Mesothelial cell of epicardium (in vitro differentiated cells): ENCODE results near the gene TCF3. TPM values are rescaled to one million over a fixed set of nuclear protein-coding genes. Genes with fewer than 3 reads are reported as not detected.
"Not testable (repeated sequence)": the region's sequence is repeated elsewhere in the genome, so short reads cannot be mapped to it uniquely, and the experiment has no call there.

Experiments
- DNase-seq, 2 experiments: peaks; one replicate each; pipeline ENCODE4 v3.0.0; 2021; ENCODE audit warnings: low spot score in 2 of 2; ENCODE audit not compliant: unreplicated experiment in 2 of 2
- H3K27ac Mint-ChIP-seq: 2 replicates; pipeline ENCODE4 v1.8.0; 2021; ENCODE audit warnings: mixed read lengths
- H3K27me3 Mint-ChIP-seq: 2 replicates; pipeline ENCODE4 v1.8.0; 2021; ENCODE audit warnings: low read depth, mixed read lengths
- H3K36me3 Mint-ChIP-seq: 2 replicates; pipeline ENCODE4 v1.8.0; 2021; ENCODE audit warnings: mixed read lengths
- H3K4me1 Mint-ChIP-seq: 2 replicates; pipeline ENCODE4 v1.8.0; 2021; ENCODE audit warnings: mixed read lengths
- H3K4me3 Mint-ChIP-seq: 2 replicates; pipeline ENCODE4 v1.8.0; 2021; ENCODE audit warnings: mild to moderate bottlenecking, moderate library complexity, mixed read lengths
- H3K9me3 Mint-ChIP-seq: 2 replicates; pipeline ENCODE4 v1.8.0; 2021; ENCODE audit warnings: mixed read lengths
- CTCF ChIP-seq: fragments of 200-600 bp; sonication (generic); IDR thresholded peaks from one replicate; pipeline ENCODE4 v1.5.0; 2021; ENCODE audit warnings: antibody characterized with exemption; ENCODE audit not compliant: unreplicated experiment
- total RNA-seq: library from RNA; stranded (reverse); gene quantifications from 3 replicates; pipeline ENCODE4 v1.2.1, GENCODE V29; 2021

Gene TCF3
- total RNA-seq, 1 donor from 2014 or later = 227 TPM

DNA sequence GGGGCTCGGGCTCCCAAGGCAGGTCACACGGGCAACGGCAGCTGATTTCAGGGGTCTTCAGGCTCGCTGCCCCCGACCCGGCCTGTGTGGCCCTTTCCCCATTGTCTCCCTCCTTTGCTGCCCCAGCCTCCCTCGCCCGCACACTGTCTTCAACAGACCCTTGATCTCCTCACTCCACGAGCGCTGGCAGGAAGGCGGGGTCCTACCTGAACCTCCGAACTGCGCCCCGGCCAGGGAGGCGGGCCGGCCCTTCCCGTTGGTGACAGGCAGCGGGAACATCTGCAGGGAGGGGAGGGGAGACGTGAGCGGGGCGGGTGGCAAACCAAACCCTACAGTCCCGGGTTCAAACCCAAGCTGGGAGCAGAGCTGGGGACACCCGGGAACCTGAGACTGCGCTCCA lies 6.3 kb downstream of the TCF3 start:
- DNase-seq = no peak
- H3K27me3 Mint-ChIP-seq = no peaks in the 10 kb centered on the region
- no peak overlapping the region for H3K4me3 Mint-ChIP-seq
- H3K9me3 Mint-ChIP-seq = no peaks in the 10 kb centered on the region
- no peak for TF ChIP-seq CTCF
- peaks cover 10% of the 10 kb centered on the region for H3K4me1 Mint-ChIP-seq
- H3K27ac Mint-ChIP-seq = no peak overlapping the region
- H3K36me3 Mint-ChIP-seq = peaks cover 11% of the 10 kb centered on the region

- Mint-ChIP-seq H3K9me3 (no peaks in the 10 kb centered on the region), H3K4me3 (no peak overlapping the region), H3K27ac (no peak overlapping the region), H3K4me1 (peaks cover 3% of the 10 kb centered on the region), H3K27me3 (no peaks in the 10 kb centered on the region), H3K36me3 (peaks cover 12% of the 10 kb centered on the region)
- TF ChIP-seq CTCF = no peak
- DNase-seq = no peak
Observed at GRCh38 chr19:1645299-1645698, 7.1 kb downstream of the TCF3 start.

DNA sequence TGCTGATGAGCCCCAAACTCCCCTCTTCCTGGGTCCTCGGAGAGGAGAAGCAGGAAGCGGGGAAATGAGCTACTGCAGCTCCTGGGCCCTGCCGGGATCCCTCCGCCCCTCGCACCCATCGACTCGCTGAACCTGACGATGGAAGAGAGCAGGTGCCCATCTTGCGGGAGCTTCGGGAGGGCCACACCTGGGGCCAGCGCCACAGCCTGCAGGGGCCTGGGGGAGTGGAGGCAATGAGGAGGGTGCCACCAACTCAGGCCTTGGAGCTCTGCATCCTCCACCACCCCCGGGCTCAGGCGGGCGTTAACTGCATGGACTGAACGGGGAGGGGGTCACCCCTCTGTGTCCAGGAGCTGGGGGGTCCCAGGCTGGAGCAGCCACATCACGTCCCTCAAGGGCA lies 8.3 kb downstream of the TCF3 start:
- H3K4me1 Mint-ChIP-seq = no peaks in the 10 kb centered on the region
- no peak overlapping the region for H3K27ac Mint-ChIP-seq

DNA sequence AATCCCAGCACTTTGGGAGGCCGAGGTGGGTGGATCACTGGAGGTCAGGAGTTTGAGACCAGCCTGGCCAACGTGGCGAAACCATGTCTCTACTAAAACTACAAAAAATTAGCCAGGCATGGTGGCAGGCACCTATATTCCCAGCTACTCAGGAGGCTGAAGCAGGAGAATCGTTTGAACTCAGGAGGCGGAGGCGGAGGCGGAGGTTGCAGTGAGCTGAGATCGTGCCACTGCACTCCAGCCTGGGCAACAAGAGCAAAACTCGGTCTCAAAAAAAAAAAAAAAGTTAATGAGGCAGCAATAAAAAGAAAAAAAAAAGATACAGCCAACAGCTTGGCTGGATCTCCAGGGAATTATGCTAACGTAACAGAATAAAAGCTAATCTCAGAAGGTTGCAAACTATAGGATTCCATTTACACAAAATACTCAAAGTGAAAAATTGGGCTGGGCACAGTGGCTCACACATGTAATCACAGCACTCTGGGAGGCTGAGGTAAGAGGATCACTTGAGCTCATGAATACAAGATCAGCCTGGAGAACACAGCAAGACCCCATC lies 11.4 kb downstream of the TCF3 start:
- DNase-seq, H3K4me1 Mint-ChIP-seq, H3K27ac Mint-ChIP-seq, H3K27me3 Mint-ChIP-seq, H3K9me3 Mint-ChIP-seq, H3K4me3 Mint-ChIP-seq: not testable (repeated sequence)
- peaks cover 31% of the 10 kb centered on the region for H3K36me3 Mint-ChIP-seq

More for the DNA sequence above, 8.3 kb downstream of the TCF3 start:
- no peaks in the 10 kb centered on the region for H3K9me3 Mint-ChIP-seq
- no peak for TF ChIP-seq CTCF
- DNase-seq = no peak
- H3K36me3 Mint-ChIP-seq = peaks cover 19% of the 10 kb centered on the region
- H3K4me3 Mint-ChIP-seq = no peak overlapping the region
- no peaks in the 10 kb centered on the region for H3K27me3 Mint-ChIP-seq

GRCh38 chr19:1636325-1637236 lies 15.8 kb downstream of the TCF3 start:
- H3K4me1 Mint-ChIP-seq = no peaks in the 10 kb centered on the region
- H3K27me3 Mint-ChIP-seq = no peaks in the 10 kb centered on the region
- no peak for TF ChIP-seq CTCF
- H3K27ac Mint-ChIP-seq = no peak overlapping the region
- DNase-seq = no peak
- peaks cover 4% of the 10 kb centered on the region for H3K9me3 Mint-ChIP-seq
- H3K36me3 Mint-ChIP-seq = peaks cover 33% of the 10 kb centered on the region
- H3K4me3 Mint-ChIP-seq = no peak overlapping the region

DNA sequence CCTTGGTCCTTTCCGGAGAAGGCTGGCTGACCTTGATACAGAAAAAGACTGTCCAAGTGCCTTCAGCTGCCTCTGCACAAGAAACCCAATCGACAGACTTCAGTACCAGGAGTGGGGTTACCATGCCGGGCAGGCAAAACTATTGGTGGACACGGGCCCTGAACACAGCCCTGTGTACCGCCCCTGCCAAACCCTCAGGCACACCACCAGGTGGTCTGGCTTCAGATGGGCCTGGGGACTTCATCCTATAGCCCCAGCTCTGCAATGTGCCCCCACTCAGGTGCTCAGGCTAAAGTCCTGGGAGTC lies 17.5 kb downstream of the TCF3 start:
- DNase-seq = no peak
- H3K4me3 Mint-ChIP-seq = no peak overlapping the region
- no peaks in the 10 kb centered on the region for H3K27me3 Mint-ChIP-seq
- peaks cover 31% of the 10 kb centered on the region for H3K36me3 Mint-ChIP-seq
- peaks cover 4% of the 10 kb centered on the region for H3K9me3 Mint-ChIP-seq
- no peaks in the 10 kb centered on the region for H3K4me1 Mint-ChIP-seq
- H3K27ac Mint-ChIP-seq = no peak overlapping the region
- TF ChIP-seq CTCF = no peak
